Measurements from ENCODE around the gene GPN2.

DNA sequence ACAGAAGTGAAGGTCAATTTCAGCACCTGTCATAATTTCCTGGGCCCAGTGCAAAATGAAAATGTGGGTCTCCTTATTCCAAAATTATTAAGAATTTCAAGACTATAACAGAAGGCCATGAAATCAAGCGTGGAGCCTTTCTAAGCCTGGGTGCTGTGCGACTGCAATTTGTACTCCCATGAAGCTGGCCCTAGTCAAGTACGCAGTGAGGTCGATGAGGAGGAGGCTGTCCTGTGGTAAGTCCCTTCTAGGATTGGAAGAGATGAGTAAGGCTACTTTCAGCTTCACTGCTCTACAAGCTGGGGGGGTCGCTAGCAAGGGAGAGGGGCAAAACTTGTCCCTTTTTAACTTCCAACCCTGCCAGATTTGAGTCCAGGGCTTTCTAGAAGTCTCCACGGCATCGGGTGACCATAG, 31.1 kb upstream of the GPN2 start:
- TF ChIP-seq, protein P1, sequence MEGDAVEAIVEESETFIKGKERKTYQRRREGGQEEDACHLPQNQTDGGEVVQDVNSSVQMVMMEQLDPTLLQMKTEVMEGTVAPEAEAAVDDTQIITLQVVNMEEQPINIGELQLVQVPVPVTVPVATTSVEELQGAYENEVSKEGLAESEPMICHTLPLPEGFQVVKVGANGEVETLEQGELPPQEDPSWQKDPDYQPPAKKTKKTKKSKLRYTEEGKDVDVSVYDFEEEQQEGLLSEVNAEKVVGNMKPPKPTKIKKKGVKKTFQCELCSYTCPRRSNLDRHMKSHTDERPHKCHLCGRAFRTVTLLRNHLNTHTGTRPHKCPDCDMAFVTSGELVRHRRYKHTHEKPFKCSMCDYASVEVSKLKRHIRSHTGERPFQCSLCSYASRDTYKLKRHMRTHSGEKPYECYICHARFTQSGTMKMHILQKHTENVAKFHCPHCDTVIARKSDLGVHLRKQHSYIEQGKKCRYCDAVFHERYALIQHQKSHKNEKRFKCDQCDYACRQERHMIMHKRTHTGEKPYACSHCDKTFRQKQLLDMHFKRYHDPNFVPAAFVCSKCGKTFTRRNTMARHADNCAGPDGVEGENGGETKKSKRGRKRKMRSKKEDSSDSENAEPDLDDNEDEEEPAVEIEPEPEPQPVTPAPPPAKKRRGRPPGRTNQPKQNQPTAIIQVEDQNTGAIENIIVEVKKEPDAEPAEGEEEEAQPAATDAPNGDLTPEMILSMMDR (IDR thresholded peaks at IDR 0.05 in 4 of 5, conservative IDR thresholded peaks at IDR 0.05 in 1 of 5): no peak
- TF ChIP-seq POLR2A (IDR thresholded peaks at IDR 0.05): no peak

Measured in gastrocnemius medialis (tissue), 4 donors.